GM23338 (cell line): Measurements from ENCODE around the gene CPNE4.

Source experiments
- CREB1 ChIP-seq: fragments of 250-450 bp; sonication (Bioruptor Pico); IDR thresholded peaks from 2 replicates; pipeline ENCODE4 v1.5.0; 2020; ENCODE audit warnings: low read depth, mild to moderate bottlenecking, moderate library complexity
- CTCF ChIP-seq, 2 experiments: fragments of 200-600 bp in 1 of 2; sonication (generic) in 1 of 2; conservative IDR thresholded peaks; 2 replicates each; pipeline versions ENCODE4 v1.5.1 to v1.6.1; 2016 to 2017; ENCODE audit warnings: antibody characterized with exemption in 2 of 2, low read depth in 2 of 2, mild to moderate bottlenecking in 2 of 2, moderate library complexity in 1 of 2
- ETS1 ChIP-seq: IDR thresholded peaks from 2 replicates; pipeline ENCODE4 v1.6.1; 2016; ENCODE audit warnings: antibody characterized with exemption
- EZH2 ChIP-seq: fragments of 200-600 bp; sonication (generic); IDR thresholded peaks from one replicate; pipeline ENCODE4 v1.8.0; 2017; ENCODE audit warnings: antibody characterized with exemption, mild to moderate bottlenecking, low read depth; ENCODE audit not compliant: unreplicated experiment
- EZH2phosphoT487 ChIP-seq: fragments of 200-600 bp; sonication (generic); IDR thresholded peaks from one replicate; pipeline ENCODE4 v1.8.1; 2018; ENCODE audit warnings: antibody characterized with exemption; ENCODE audit not compliant: unreplicated experiment
- JUNB ChIP-seq: IDR thresholded peaks from one replicate; pipeline ENCODE4 v1.6.1; 2016; ENCODE audit warnings: antibody characterized with exemption; ENCODE audit not compliant: unreplicated experiment
- NANOG ChIP-seq: IDR thresholded peaks from 2 replicates; pipeline ENCODE4 v1.6.1; 2016; ENCODE audit warnings: antibody characterized with exemption, borderline replicate concordance
- POLR2AphosphoS5 ChIP-seq: IDR thresholded peaks from 2 replicates; pipeline ENCODE4 v1.6.1; 2016; ENCODE audit warnings: antibody characterized with exemption, low read depth
- REST ChIP-seq: IDR thresholded peaks from one replicate; pipeline ENCODE4 v1.6.1; 2018; ENCODE audit warnings: antibody characterized with exemption; ENCODE audit not compliant: unreplicated experiment
- STAT1 ChIP-seq: IDR thresholded peaks from one replicate; pipeline ENCODE4 v1.6.1; 2016; ENCODE audit warnings: antibody characterized with exemption; ENCODE audit not compliant: unreplicated experiment
- ZNF114 ChIP-seq: fragments of 250-450 bp; sonication (Bioruptor Pico); IDR thresholded peaks from 2 replicates; pipeline ENCODE4 v1.5.0; 2020; ENCODE audit warnings: mild to moderate bottlenecking, moderate library complexity
- ZNF331 ChIP-seq: fragments of 250-450 bp; sonication (Bioruptor Pico); IDR thresholded peaks from 2 replicates; pipeline ENCODE4 v1.5.0; 2020; ENCODE audit warnings: low read depth, mild to moderate bottlenecking, moderate library complexity
- ZNF462 ChIP-seq: fragments of 250-450 bp; sonication (Bioruptor Pico); IDR thresholded peaks from 2 replicates; pipeline ENCODE4 v1.5.0; 2020; ENCODE audit warnings: mild to moderate bottlenecking, moderate library complexity

GRCh38 chr3:131960324-131960723, 74.5 kb downstream of the CPNE4 start:
- TF ChIP-seq CTCF (conservative IDR thresholded peaks at IDR 0.05; ENCODE audit: low read depth in 2 of 2) (no peak), NANOG (no peak), POLR2AphosphoS5 (no peak), EZH2 (no peak), EZH2phosphoT487 (no peak), CREB1 (no peak), ETS1 (no peak), REST (no peak), STAT1 (no peak), JUNB (no peak), ZNF114 (CRISPR knock-in tag) (no peak), ZNF331 (CRISPR knock-in tag) (no peak), ZNF462 (CRISPR knock-in tag) (no peak)
